OCI-LY7 (cell line): ENCODE data around the gene POLRMT.

Experiments used
- EZH2phosphoT487 ChIP-seq: fragments of 200-600 bp; sonication (generic); IDR thresholded peaks from 2 replicates; pipeline ENCODE4 v1.6.1; 2018; ENCODE audit warnings: low read depth, borderline replicate concordance, mild to moderate bottlenecking, mixed run types, antibody characterized with exemption, low read length, moderate library complexity, mixed read lengths
- TF ChIP-seq, protein P1 (sequence below): fragments of 200-600 bp; sonication (generic); conservative IDR thresholded peaks from 2 replicates; pipeline ENCODE4 v1.5.1; 2014; ENCODE audit warnings: mild to moderate bottlenecking, antibody characterized with exemption, low read length, moderate library complexity, mixed read lengths

DNA sequence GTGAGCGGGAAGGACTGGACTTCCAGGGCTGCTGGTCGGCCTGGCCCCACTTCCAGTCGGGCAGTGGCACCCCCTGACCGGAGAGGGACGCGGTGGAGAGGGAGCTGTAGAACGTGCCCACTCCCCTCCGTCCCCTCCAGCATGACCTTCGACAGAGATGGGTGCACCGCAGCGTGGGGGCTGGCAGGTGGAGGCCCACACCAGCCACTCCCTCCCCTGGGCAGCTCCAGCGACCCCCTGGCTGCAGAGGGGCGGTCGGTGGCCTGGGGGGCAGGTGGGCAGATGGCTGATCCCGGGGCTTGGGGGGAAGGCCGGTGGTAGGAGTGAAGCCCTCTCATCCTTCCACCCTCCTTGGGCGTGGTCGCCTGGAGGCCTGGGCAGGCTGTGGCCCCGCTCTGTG lies 41.2 kb downstream of the POLRMT start:
- TF ChIP-seq, protein P1, sequence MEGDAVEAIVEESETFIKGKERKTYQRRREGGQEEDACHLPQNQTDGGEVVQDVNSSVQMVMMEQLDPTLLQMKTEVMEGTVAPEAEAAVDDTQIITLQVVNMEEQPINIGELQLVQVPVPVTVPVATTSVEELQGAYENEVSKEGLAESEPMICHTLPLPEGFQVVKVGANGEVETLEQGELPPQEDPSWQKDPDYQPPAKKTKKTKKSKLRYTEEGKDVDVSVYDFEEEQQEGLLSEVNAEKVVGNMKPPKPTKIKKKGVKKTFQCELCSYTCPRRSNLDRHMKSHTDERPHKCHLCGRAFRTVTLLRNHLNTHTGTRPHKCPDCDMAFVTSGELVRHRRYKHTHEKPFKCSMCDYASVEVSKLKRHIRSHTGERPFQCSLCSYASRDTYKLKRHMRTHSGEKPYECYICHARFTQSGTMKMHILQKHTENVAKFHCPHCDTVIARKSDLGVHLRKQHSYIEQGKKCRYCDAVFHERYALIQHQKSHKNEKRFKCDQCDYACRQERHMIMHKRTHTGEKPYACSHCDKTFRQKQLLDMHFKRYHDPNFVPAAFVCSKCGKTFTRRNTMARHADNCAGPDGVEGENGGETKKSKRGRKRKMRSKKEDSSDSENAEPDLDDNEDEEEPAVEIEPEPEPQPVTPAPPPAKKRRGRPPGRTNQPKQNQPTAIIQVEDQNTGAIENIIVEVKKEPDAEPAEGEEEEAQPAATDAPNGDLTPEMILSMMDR: no peak
- TF ChIP-seq EZH2phosphoT487: no peak
